GM19238 (cell line): ENCODE results near the gene GPALPP1.
"Not testable (repeated sequence)": the region's sequence is repeated elsewhere in the genome, so short reads cannot be mapped to it uniquely, and the experiment has no call there.

ENCODE experiments used
- DNase-seq: peaks from one replicate; pipeline ENCODE4 v3.0.0; 2011; ENCODE audit warnings: low spot score; ENCODE audit not compliant: insufficient read length

The GPALPP1 gene

DNA sequence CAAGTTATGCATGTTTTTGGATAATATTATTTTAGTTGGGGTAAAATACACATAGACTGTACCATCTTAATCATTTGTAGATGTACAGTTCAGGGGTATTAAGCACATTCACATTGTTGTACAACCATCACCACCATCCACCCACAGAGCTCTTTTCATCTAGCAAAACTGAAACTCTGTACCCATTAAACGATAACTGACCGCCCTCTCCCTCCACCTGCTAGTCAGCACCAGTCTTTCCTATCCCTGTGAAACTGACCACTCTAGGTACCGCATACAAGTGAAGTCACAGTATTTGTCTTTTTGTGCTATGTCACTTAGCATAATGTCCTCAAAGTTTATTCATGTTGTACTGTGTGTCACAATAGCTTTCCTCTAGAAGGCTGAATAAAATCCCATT, 70.7 kb downstream of the GPALPP1 start:
- no peak for DNase-seq

DNA sequence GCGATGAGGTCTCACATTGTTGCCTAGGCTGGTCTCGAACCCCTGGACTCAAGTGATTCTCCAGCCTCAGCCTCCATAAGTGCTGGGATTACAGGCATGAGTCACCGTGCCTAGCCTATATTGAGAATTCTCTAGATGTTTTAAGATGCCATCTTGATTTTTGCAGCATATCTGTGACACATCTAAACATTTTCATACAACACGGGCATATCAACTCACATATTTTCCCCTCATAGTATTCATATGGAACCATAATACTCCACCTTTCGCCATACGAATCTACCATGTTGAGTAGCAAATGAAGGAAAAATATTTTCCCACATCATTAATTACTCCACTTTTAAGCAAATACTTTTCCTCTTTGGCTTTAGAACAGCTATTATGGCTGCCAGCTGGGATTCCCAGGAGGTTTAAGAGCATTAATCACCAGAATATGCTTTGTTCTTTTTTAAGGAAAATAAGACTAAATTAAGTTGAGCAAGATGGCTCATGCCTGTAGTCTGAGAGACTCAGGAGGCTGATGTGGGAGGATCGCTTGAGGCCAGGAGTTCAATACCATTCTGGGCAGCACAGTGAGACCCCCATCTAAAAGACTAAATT, 74.0 kb downstream of the GPALPP1 start:
- no peak for DNase-seq

DNA sequence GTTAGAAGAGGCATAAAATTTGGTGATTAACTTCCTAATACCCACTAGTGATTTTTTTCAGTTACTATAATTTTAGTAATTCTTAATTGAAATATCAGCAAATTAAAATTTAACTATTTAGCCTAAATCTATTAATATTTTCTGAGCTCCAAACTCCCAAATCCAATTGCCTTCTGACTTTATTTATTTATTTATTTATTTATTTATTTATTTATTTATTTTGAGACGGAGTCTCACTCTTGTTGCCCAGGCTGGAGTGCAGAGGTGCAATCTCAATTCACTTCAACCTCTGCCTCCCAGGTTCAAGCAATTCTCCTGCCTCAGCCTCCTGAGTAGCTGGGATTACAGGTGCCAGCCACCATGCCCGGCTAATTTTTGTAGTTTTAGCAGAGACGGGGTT, 74.6 kb downstream of the GPALPP1 start:
- DNase-seq = not testable (repeated sequence)

DNA sequence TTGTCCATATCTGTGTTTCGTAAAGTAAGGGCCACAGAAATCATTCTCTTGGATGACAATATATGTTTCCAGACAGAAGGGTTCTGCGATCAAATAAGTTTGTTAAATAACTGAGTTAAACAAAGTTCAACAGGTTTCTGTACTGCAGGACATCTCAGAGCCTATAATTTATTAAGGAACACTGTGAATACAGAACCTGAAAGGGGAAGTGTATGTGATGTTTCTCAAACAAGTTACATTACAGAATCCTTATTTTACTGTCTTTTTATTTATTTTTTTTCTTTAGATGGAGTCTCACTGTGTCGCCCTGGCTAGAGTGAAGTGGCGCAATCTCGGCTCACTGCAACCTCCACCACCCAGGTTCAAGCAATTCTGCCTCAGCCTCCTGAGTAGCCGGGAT, 75.6 kb downstream of the GPALPP1 start:
- DNase-seq = no peak

DNA sequence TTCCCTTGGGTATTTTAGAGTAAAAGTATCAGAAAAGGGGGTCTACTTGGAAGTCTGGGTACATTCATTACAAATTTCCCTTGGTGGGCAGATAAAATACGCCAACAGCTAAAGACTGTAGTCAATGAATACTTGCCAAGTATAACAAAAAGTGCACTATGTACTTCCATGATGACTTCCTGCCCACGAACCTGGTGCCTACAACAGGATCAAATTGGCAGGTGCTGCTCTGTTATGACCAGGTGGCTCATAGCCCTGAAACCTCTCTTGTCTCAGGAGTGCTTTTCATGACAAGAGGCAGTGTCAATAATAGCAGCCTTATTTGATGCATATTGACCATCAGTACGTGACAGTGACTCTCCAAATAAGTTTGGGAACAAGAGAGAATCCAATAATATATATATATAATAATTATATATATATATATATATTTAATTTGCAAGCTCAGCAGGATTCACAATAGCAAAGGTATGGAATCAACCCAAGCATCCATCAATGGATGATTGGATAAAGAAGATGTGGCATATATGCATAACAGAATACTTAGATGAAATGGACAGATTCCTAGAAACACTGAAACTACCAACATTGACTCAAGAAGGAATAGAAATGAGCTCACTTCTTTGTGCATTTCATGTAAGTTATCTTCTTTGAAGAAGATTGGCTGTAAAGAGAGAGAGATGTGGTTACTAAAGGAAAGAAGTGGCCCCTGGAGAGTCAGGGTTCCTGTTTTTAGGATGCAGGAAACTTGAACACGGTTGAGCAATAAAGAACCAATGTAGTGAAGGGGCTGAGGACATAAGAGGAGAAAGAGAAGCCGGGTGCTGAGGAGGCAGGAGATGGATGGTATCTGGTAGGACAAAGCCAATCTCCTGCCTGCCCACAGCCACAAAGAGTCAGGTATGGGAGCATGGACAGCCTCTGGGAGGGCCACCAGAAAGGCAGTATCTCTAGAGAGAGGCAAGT, 79.0 kb downstream of the GPALPP1 start:
- DNase-seq = no peak

DNA sequence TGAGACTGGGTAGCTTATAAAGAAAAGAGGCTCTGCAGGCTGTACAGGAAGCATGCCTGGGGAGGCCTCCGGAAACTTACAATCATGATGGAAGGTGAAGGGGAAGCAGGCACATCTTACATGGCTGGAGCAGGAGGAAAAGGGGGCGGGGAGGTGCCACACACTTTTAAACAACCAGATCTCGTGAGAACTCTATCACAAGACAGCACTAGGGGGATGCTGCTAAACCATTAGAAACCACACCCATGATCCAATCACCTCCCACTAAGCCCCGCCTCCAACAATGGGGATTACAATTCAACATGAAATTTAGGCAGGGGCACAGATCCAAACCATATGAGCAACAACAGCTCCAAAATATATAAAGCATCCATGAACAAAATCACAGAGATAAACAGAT, 84.5 kb downstream of the GPALPP1 start:
- no peak for DNase-seq

DNA sequence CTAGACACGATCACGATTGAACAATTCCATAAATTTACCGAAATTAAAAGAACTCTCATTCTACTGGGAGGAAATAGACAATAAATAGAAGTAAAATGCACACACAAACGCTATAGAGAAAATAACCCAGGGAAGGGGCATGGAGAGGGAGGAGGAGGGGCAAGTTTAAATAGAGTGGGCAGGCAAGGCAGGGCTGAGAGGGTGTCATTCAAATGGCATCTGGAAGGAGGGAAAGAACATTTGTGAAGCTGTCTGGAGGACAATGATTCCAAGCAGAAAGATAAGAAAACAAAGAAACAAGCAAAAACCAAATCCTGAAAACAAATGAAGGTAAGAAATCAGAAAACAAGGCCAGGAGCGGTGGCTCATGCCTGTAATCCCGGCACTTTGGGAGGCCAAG, 85.4 kb downstream of the GPALPP1 start:
- DNase-seq = no peak

DNA sequence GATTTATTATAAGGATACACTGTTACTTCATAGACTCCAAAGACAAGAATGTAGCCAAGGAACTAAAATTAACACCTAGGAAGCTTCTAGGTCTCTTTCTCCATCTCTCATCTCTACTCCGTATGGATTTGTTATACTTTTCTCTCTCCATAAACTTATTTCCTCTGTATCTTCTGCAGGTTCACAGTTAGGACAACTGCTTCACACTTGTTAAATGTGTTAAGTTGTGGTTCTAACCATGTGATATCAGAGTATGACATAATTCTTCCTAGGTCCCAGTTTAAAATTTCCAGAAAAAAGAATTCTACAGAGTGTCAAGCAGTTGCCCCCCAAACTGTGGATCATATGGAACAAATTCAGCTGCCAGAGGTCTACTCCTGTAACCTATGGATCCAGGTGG, 88.7 kb downstream of the GPALPP1 start:
- DNase-seq = no peak
